KMS-11 (cell line): ENCODE results near the gene MMP10.

ENCODE experiments used
- H2AFZ ChIP-seq: fragments of 200-600 bp; sonication (generic); 2 replicates; pipeline ENCODE4 v1.6.1; 2016; ENCODE audit warnings: antibody characterized with exemption, mixed run types, low read depth
- H3K27ac ChIP-seq: fragments of 200-600 bp; sonication (generic); 2 replicates; pipeline ENCODE4 v1.6.1; 2016; ENCODE audit warnings: mild to moderate bottlenecking, mixed run types
- H3K27me3 ChIP-seq: fragments of 200-600 bp; sonication (generic); 2 replicates; pipeline ENCODE4 v1.6.1; 2017; ENCODE audit warnings: mild to moderate bottlenecking, low read depth, mixed run types, moderate library complexity; ENCODE audit not compliant: insufficient read depth
- H3K36me3 ChIP-seq: fragments of 200-600 bp; sonication (generic); 2 replicates; pipeline ENCODE4 v1.6.1; 2017; ENCODE audit warnings: mild to moderate bottlenecking, mixed run types; ENCODE audit not compliant: insufficient read depth
- H3K4me1 ChIP-seq: fragments of 200-600 bp; sonication (generic); 2 replicates; pipeline ENCODE4 v1.6.1; 2016; ENCODE audit warnings: mild to moderate bottlenecking, low read depth, mixed run types; ENCODE audit not compliant: poor library complexity, severe bottlenecking
- H3K4me2 ChIP-seq: fragments of 200-600 bp; sonication (generic); 2 replicates; pipeline ENCODE4 v1.7.0; 2016; ENCODE audit warnings: mild to moderate bottlenecking, mixed run types
- H3K4me3 ChIP-seq: fragments of 200-600 bp; sonication (generic); IDR thresholded peaks from 2 replicates; pipeline ENCODE4 v1.6.1; 2017; ENCODE audit warnings: low read depth, low read length, mixed read lengths; ENCODE audit not compliant: insufficient read depth
- H3K79me2 ChIP-seq: fragments of 200-600 bp; sonication (generic); 2 replicates; pipeline ENCODE4 v1.6.1; 2016; ENCODE audit warnings: low read depth, mixed run types; ENCODE audit not compliant: insufficient read depth
- H3K9ac ChIP-seq: fragments of 200-600 bp; sonication (generic); 2 replicates; pipeline ENCODE4 v1.6.1; 2016; ENCODE audit warnings: mild to moderate bottlenecking, mixed run types
- H4K20me1 ChIP-seq: fragments of 200-600 bp; sonication (generic); 2 replicates; pipeline ENCODE4 v1.6.1; 2016; ENCODE audit warnings: mild to moderate bottlenecking, mixed run types; ENCODE audit not compliant: insufficient read depth
- TF ChIP-seq, protein P1 (sequence below): fragments of 200-600 bp; sonication (generic); conservative IDR thresholded peaks from 2 replicates; pipeline ENCODE4 v1.6.1; 2017; ENCODE audit warnings: low read depth, mild to moderate bottlenecking, antibody characterized with exemption, low read length, moderate library complexity, mixed read lengths

The MMP10 gene

DNA sequence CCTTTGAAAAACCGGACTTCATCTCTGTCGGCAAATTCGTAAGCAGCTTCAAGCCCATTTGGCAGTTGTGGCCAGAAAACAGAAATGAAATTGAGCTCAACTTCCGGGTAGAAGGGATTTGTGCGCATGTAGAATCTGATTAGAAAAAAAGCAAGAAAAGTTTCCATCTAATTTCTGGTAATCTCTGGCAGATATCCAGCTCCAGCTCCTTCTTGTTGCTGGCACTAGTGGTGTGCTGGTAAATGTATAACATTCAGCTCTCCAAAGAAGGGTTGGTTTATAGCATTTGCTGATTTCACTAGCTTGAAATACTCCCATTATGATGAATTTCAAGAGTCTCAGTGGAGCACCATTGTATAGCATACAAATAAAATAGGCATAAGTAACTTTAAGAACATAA is 12.2 kb upstream of the MMP10 start:
- H3K79me2 ChIP-seq, result no peaks in the 10 kb centered on the region
- H3K4me2 ChIP-seq, result no peak overlapping the region
- no peak overlapping the region for H3K4me3 ChIP-seq
- H2AFZ ChIP-seq, result no peak overlapping the region
- TF ChIP-seq, protein P1, sequence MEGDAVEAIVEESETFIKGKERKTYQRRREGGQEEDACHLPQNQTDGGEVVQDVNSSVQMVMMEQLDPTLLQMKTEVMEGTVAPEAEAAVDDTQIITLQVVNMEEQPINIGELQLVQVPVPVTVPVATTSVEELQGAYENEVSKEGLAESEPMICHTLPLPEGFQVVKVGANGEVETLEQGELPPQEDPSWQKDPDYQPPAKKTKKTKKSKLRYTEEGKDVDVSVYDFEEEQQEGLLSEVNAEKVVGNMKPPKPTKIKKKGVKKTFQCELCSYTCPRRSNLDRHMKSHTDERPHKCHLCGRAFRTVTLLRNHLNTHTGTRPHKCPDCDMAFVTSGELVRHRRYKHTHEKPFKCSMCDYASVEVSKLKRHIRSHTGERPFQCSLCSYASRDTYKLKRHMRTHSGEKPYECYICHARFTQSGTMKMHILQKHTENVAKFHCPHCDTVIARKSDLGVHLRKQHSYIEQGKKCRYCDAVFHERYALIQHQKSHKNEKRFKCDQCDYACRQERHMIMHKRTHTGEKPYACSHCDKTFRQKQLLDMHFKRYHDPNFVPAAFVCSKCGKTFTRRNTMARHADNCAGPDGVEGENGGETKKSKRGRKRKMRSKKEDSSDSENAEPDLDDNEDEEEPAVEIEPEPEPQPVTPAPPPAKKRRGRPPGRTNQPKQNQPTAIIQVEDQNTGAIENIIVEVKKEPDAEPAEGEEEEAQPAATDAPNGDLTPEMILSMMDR, result no peak
- H3K36me3 ChIP-seq, result no peaks in the 10 kb centered on the region
- H3K27me3 ChIP-seq, result no peaks in the 10 kb centered on the region
- H3K4me1 ChIP-seq, result peaks cover 3% of the 10 kb centered on the region
- H3K9ac ChIP-seq, result no peak overlapping the region
- H3K27ac ChIP-seq, result no peak overlapping the region
- no peaks in the 10 kb centered on the region for H4K20me1 ChIP-seq

DNA sequence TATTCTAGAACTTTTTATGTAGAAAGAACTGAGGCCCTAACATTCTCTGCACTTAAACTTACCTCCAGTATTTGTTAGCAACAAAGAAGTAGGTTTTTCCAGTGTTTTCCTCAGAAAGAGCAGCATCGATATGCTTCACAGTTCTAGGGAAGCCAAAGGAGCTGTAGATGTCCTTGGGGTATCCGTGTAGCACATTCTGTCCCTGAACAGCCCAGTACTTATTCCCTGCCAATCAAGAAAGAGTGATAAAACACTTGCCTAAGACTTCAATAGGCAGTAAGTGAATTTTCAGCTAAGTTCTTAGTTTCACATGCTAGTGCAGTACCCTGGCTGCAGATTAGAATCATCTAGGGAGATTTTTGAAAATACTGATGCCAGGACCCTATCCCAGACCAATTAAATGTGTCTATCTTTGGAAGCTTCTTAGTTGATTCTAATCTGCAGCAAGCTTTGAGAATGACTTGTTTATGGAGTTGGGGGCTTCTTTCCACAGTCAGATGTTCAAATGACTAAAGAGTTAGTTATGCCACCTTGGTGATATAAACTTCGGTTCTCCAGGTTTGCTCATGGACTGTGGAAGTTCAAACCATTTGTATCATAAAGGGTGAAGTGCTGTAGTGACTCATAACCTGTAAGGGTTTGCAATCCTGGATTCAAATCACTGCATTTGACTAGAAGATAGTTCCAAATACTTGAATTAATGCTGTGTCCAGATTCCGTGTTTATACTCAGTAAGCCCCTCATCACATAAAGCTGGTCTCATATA is 11.0 kb upstream of the MMP10 start:
- Histone ChIP-seq H2AFZ (no peak overlapping the region), H3K79me2 (no peaks in the 10 kb centered on the region), H3K9ac (no peak overlapping the region), H3K36me3 (no peaks in the 10 kb centered on the region), H3K27ac (no peak overlapping the region), H4K20me1 (no peaks in the 10 kb centered on the region), H3K4me3 (no peak overlapping the region), H3K4me1 (peaks cover 3% of the 10 kb centered on the region), H3K4me2 (no peak overlapping the region), H3K27me3 (no peaks in the 10 kb centered on the region)
- TF ChIP-seq, protein P1, result no peak

DNA sequence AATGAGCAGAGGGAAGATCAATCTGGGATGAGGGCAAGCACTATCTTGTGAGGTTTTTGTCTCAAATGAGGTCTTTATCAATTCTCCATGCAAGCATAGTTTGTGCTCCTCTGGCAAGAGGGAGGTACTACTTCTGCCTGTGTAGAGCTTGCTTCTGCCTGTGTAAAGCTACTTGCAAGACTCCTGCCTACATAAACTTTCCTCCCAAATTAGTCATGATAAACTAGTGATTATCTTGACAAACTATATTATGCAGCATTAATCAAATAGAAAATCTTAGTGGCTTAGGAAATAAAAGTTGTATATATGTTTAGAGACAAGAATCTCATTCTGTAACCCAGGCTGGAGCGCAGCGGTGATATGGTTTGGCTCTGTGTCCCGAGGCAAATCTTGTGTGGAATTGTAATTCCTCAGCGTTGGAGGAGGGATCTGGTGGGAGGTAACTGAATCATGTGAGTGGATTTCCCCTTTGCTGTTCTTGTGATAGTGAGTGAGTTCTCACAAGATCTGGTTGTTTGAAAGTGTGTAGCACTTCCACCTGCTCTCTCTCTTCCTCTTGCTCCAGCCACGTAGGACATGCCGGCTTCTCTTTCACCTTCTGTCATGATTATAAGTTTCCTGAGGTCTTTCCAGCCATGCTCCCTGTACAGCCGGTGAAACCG is 8.0 kb upstream of the MMP10 start:
- Histone ChIP-seq H3K36me3 (no peaks in the 10 kb centered on the region), H3K79me2 (no peaks in the 10 kb centered on the region), H3K4me1 (no peaks in the 10 kb centered on the region), H3K4me3 (no peak overlapping the region), H2AFZ (no peak overlapping the region), H3K27me3 (no peaks in the 10 kb centered on the region), H3K4me2 (no peak overlapping the region), H4K20me1 (no peaks in the 10 kb centered on the region), H3K27ac (no peak overlapping the region), H3K9ac (no peak overlapping the region)
- TF ChIP-seq, protein P1, result no peak

DNA sequence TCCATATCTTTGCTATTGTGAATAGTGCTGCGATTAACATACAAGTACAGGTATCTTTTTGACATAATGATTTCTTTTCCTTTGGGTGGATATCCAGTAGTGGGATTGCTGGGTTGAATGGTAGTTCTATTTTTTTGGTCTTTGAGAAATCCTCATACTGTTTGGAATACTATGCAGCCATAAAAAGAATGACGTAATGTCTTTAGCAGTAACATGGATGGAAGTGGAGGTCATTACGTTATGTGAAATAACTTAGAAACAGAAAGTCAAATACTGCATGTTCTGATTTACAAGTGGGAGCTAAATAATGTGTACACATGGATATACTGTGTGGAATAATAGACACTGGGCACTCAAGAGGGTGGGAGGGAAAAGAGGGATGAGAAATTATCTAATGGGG is 4.0 kb upstream of the MMP10 start:
- Histone ChIP-seq H3K36me3 (no peaks in the 10 kb centered on the region), H3K4me1 (no peaks in the 10 kb centered on the region), H3K79me2 (no peaks in the 10 kb centered on the region), H3K4me2 (no peak overlapping the region), H4K20me1 (no peaks in the 10 kb centered on the region), H3K27me3 (no peaks in the 10 kb centered on the region), H2AFZ (no peak overlapping the region), H3K4me3 (no peak overlapping the region), H3K9ac (no peak overlapping the region), H3K27ac (no peak overlapping the region)
- TF ChIP-seq, protein P1, result no peak
